Measurements from ENCODE around the gene EHBP1.
"Not testable (repeated sequence)": the region's sequence is repeated elsewhere in the genome, so short reads cannot be mapped to it uniquely, and the experiment has no call there.

Gene EHBP1

GRCh38 chr2:62705859-62706720 lies 577 bp downstream of the EHBP1 start:
- DNase-seq, result peak; percentile 35

GRCh38 chr2:62706721-62707521 lies 1.4 kb downstream of the EHBP1 start:
- no peak for DNase-seq

- no peak for DNase-seq
These were observed 3.2 kb downstream of the EHBP1 start for GRCh38 chr2:62708751-62709150.

- DNase-seq, result no peak
These were observed 6.5 kb downstream of the EHBP1 start for GRCh38 chr2:62711832-62712494.

- not testable (repeated sequence) for DNase-seq
These were observed 7.7 kb downstream of the EHBP1 start for GRCh38 chr2:62713196-62713595.

GRCh38 chr2:62713837-62714236 lies 8.3 kb downstream of the EHBP1 start:
- no peak for DNase-seq

- DNase-seq, result no peak
These were observed 11.3 kb downstream of the EHBP1 start for GRCh38 chr2:62716768-62717167.

- no peak for DNase-seq
These were observed 12.1 kb downstream of the EHBP1 start for GRCh38 chr2:62717503-62718081.

GRCh38 chr2:62718225-62718822 lies 12.8 kb downstream of the EHBP1 start:
- no peak for DNase-seq

- DNase-seq, result no peak
These were observed 14.2 kb downstream of the EHBP1 start for GRCh38 chr2:62719757-62720156.

- DNase-seq, result no peak
These were observed 17.2 kb downstream of the EHBP1 start for GRCh38 chr2:62722679-62723078.

GRCh38 chr2:62723253-62723652 lies 17.7 kb downstream of the EHBP1 start:
- DNase-seq, result no peak

GRCh38 chr2:62724106-62724505 lies 18.6 kb downstream of the EHBP1 start:
- no peak for DNase-seq

- DNase-seq, result no peak
These were observed 19.6 kb downstream of the EHBP1 start for GRCh38 chr2:62724886-62725711.

- no peak for DNase-seq
These were observed 20.2 kb downstream of the EHBP1 start for GRCh38 chr2:62725712-62726055.

- DNase-seq, result no peak
These were observed 21.9 kb downstream of the EHBP1 start for GRCh38 chr2:62727259-62727867.

GRCh38 chr2:62727876-62728566 lies 22.5 kb downstream of the EHBP1 start:
- no peak for DNase-seq

GRCh38 chr2:62731275-62731674 lies 25.8 kb downstream of the EHBP1 start:
- DNase-seq, result no peak

GRCh38 chr2:62732262-62732777 lies 26.8 kb downstream of the EHBP1 start:
- DNase-seq, result no peak

GRCh38 chr2:62733546-62733945 lies 28.0 kb downstream of the EHBP1 start:
- DNase-seq, result no peak
